CD14-positive monocyte (primary cell): ENCODE data around the gene ME3. TPM values are rescaled to one million over a fixed set of nuclear protein-coding genes. Genes with fewer than 3 reads are reported as not detected.

Experiments
- DNase-seq, 3 donors: peaks; one replicate each; pipeline ENCODE4 v3.0.0-alpha.2; 2011 to 2022
- H2AFZ ChIP-seq: 2 replicates; pipeline ENCODE4 v1.6.0; 2012; ENCODE audit warnings: mild to moderate bottlenecking, low read depth, low read length, inconsistent platforms; ENCODE audit not compliant: insufficient read depth, poor library complexity, severe bottlenecking
- H3K27ac ChIP-seq, 2 donors: 1 replicate in 1 of 2; 2 replicates in 1 of 2; pipeline ENCODE4 v1.5.1; 2012 to 2013; ENCODE audit warnings: low read length in 2 of 2, control low read depth in 1 of 2, inconsistent platforms in 1 of 2, low read depth in 1 of 2, mild to moderate bottlenecking in 1 of 2
- H3K27me3 ChIP-seq, 2 donors: one replicate each; pipeline versions ENCODE4 v1.6.0 to v1.6.1; 2011 to 2013; ENCODE audit warnings: low read length in 2 of 2; ENCODE audit not compliant: control insufficient read depth in 2 of 2, insufficient read depth in 2 of 2
- H3K36me3 ChIP-seq, 2 donors: replicated peaks in 1 of 2; 1 replicate in 1 of 2; 2 replicates in 1 of 2; pipeline versions ENCODE4 v1.5.1 to v1.6.1; 2012 to 2013; ENCODE audit warnings: low read length in 2 of 2, control low read depth in 1 of 2, inconsistent platforms in 1 of 2, mild to moderate bottlenecking in 1 of 2; ENCODE audit not compliant: insufficient read depth in 2 of 2, control insufficient read depth in 1 of 2
- H3K4me1 ChIP-seq, 2 donors: 1 replicate in 1 of 2; 2 replicates in 1 of 2; pipeline versions ENCODE4 v1.5.1 to v1.6.1; 2012 to 2013; ENCODE audit warnings: low read length in 2 of 2, control low read depth in 1 of 2, inconsistent platforms in 1 of 2, mild to moderate bottlenecking in 1 of 2, moderate library complexity in 1 of 2; ENCODE audit not compliant: insufficient read depth in 2 of 2, control insufficient read depth in 1 of 2
- H3K4me2 ChIP-seq: replicated peaks from 2 replicates; pipeline ENCODE3; 2012; ENCODE audit warnings: low read length, moderate library complexity, mild to moderate bottlenecking; ENCODE audit not compliant: poor library complexity, severe bottlenecking; ENCODE audit errors: extremely low read depth
- H3K4me3 ChIP-seq, 3 experiments: fragments of 200-600 bp in 1 of 3; sonication (generic) in 1 of 3; replicated peaks in 1 of 3; 1 replicate in 2 of 3; 2 replicates in 1 of 3; pipeline ENCODE4 v1.5.1; 2011 to 2013; ENCODE audit warnings: low read length in 3 of 3, mild to moderate bottlenecking in 3 of 3, control low read depth in 2 of 3, low read depth in 2 of 3, inconsistent platforms in 1 of 3, moderate library complexity in 1 of 3
- H3K79me2 ChIP-seq: 2 replicates; pipeline ENCODE4 v1.6.0; 2012; ENCODE audit warnings: mild to moderate bottlenecking, control low read depth, inconsistent platforms, low read length, moderate library complexity; ENCODE audit not compliant: insufficient read depth
- H3K9ac ChIP-seq: 2 replicates; pipeline ENCODE4 v1.6.0; 2017; ENCODE audit warnings: low read length, mild to moderate bottlenecking; ENCODE audit not compliant: insufficient read depth, poor library complexity, severe bottlenecking
- H3K9me3 ChIP-seq, 2 donors: replicated peaks in 1 of 2; 1 replicate in 1 of 2; 2 replicates in 1 of 2; pipeline versions ENCODE4 v1.5.1 to v1.6.1; 2012 to 2013; ENCODE audit warnings: low read length in 2 of 2, control low read depth in 1 of 2; ENCODE audit not compliant: control insufficient read depth in 1 of 2, insufficient read depth in 1 of 2
- H4K20me1 ChIP-seq: 2 replicates; pipeline ENCODE4 v1.6.0; 2012; ENCODE audit warnings: mild to moderate bottlenecking, low read length, control low read depth, moderate library complexity; ENCODE audit not compliant: insufficient read depth
- H3K27ac Mint-ChIP-seq, 7 donors: one replicate each; pipeline ENCODE4 v1.8.0; 2020; ENCODE audit warnings: mild to moderate bottlenecking in 7 of 7, mixed read lengths in 7 of 7, moderate library complexity in 6 of 7, inconsistent platforms in 2 of 7
- H3K27me3 Mint-ChIP-seq, 3 donors: one replicate each; pipeline ENCODE4 v1.8.0; 2021 to 2022; ENCODE audit warnings: low read depth in 3 of 3, mild to moderate bottlenecking in 3 of 3, mixed read lengths in 3 of 3, moderate library complexity in 3 of 3, inconsistent platforms in 1 of 3
- H3K36me3 Mint-ChIP-seq, 2 donors: one replicate each; pipeline ENCODE4 v1.8.0; 2020; ENCODE audit warnings: mixed read lengths in 2 of 2, inconsistent platforms in 1 of 2, mild to moderate bottlenecking in 1 of 2
- H3K4me1 Mint-ChIP-seq: one replicate; pipeline ENCODE4 v1.8.0; 2020; ENCODE audit warnings: mild to moderate bottlenecking, mixed read lengths
- H3K4me3 Mint-ChIP-seq, 2 donors: one replicate each; pipeline ENCODE4 v1.8.0; 2020; ENCODE audit warnings: mild to moderate bottlenecking in 2 of 2, mixed read lengths in 2 of 2, moderate library complexity in 1 of 2
- H3K9me3 Mint-ChIP-seq, 7 donors: one replicate each; pipeline ENCODE4 v1.8.0; 2020 to 2022; ENCODE audit warnings: mixed read lengths in 7 of 7, mild to moderate bottlenecking in 6 of 7, moderate library complexity in 6 of 7, inconsistent platforms in 2 of 7
- CTCF ChIP-seq: fragments of 200-600 bp; IDR thresholded peaks from one replicate; pipeline ENCODE4 v1.8.0; 2022; ENCODE audit warnings: antibody characterized with exemption, mild to moderate bottlenecking
- WGBS: methylation state at CpG from one replicate; pipeline ENCODE4 v1.1.5; 2013; ENCODE audit warnings: missing lambda C conversion rate; ENCODE audit not compliant: insufficient coverage; 5-methylcytosine and 5-hydroxymethylcytosine counted together
- intact Hi-C, 2 donors: fragments of 100-400 bp; cut with micrococcal nuclease; formaldehyde crosslinking; loops; one replicate each; pipeline versions ENCODE4 v1.15.0 to v1.15.1; 2023
- polyA plus RNA-seq, 3 donors: library from polyadenylated mRNA; depleted of rRNA in 1 of 3; unstranded in 2 of 3; stranded (reverse) in 1 of 3; fragments of 300-500 nt in 2 of 3; fragments of >200 nt in 1 of 3; fragmentation: Illumina TruSeq in 2 of 3; gene quantifications; 1 replicate in 2 of 3; 2 replicates in 1 of 3; pipeline ENCODE4 v1.2.3, GENCODE V29; 2012 to 2021

The ME3 gene
- polyA plus RNA-seq, 3 donors, result 0.31 to 3.0 (median 0.42) TPM

GRCh38 chr11:86575208-86575855, 97.1 kb downstream of the ME3 start:
- H3K4me3 Mint-ChIP-seq, result no peak overlapping the region
- no peak for DNase-seq
- H3K9ac ChIP-seq, result no peak overlapping the region
- H3K36me3 Mint-ChIP-seq, result no peaks in the 10 kb centered on the region
- no peaks in the 10 kb centered on the region for H4K20me1 ChIP-seq
- H3K4me2 ChIP-seq, result no peak overlapping the region
- H3K27ac ChIP-seq, result no peak overlapping the region
- H3K4me1 Mint-ChIP-seq, result no peaks in the 10 kb centered on the region
- H3K9me3 Mint-ChIP-seq, result peaks cover 0 to 2% (median 0%) of the 10 kb centered on the region in 7 donors
- peaks cover 0 to 2% (median 0%) of the 10 kb centered on the region in 3 donors for H3K27me3 Mint-ChIP-seq
- no peak for TF ChIP-seq CTCF
- H2AFZ ChIP-seq, result no peak overlapping the region
- WGBS, result 90% methylated on average over 4 of the region's 7 CpGs
- H3K27me3 ChIP-seq, result no peaks in the 10 kb centered on the region
- intact Hi-C loops, result no loop called here
- no peaks in the 10 kb centered on the region for H3K36me3 ChIP-seq
- H3K27ac Mint-ChIP-seq, result no peak overlapping the region
- H3K79me2 ChIP-seq, result no peaks in the 10 kb centered on the region
- H3K9me3 ChIP-seq, result no peaks in the 10 kb centered on the region
- no peak overlapping the region for H3K4me3 ChIP-seq
- no peaks in the 10 kb centered on the region for H3K4me1 ChIP-seq

- peaks cover 0 to 2% (median 0%) of the 10 kb centered on the region in 7 donors for H3K9me3 Mint-ChIP-seq
- Histone ChIP-seq H3K9ac (no peak overlapping the region), H3K36me3 (no peaks in the 10 kb centered on the region), H3K27ac (no peak overlapping the region), H3K4me1 (no peaks in the 10 kb centered on the region), H3K79me2 (no peaks in the 10 kb centered on the region), H3K9me3 (no peaks in the 10 kb centered on the region), H3K4me3 (no peak overlapping the region), H3K4me2 (no peak overlapping the region), H4K20me1 (no peaks in the 10 kb centered on the region), H3K27me3 (no peaks in the 10 kb centered on the region), H2AFZ (no peak overlapping the region)
- TF ChIP-seq CTCF, result no peak
- no peak overlapping the region for H3K4me3 Mint-ChIP-seq
- H3K27ac Mint-ChIP-seq, result no peak overlapping the region
- peaks cover 0 to 2% (median 0%) of the 10 kb centered on the region in 3 donors for H3K27me3 Mint-ChIP-seq
- intact Hi-C loops, result no loop called here
- WGBS, result 86% methylated on average over 1 of the region's 5 CpGs
- no peaks in the 10 kb centered on the region for H3K4me1 Mint-ChIP-seq
- no peaks in the 10 kb centered on the region for H3K36me3 Mint-ChIP-seq
- DNase-seq, result no peak
Observed at GRCh38 chr11:86574493-86575207, 97.8 kb downstream of the ME3 start.
